Upper lobe of left lung (tissue), 4 donors: ENCODE measurements around the gene POLA2.

Source experiments
- EP300 ChIP-seq, 4 donors: sonication (generic); formaldehyde crosslinking; IDR thresholded peaks; one replicate each; pipeline ENCODE4 v1.5.1; 2017; ENCODE audit warnings: antibody characterized with exemption in 4 of 4, control low read depth in 2 of 4
- POLR2A ChIP-seq, 4 donors: fragments of 450-650 bp; IDR thresholded peaks; one replicate each; pipeline ENCODE4 v1.5.1; 2016 to 2017; ENCODE audit warnings: antibody characterized with exemption in 4 of 4, mild to moderate bottlenecking in 2 of 4
- POLR2AphosphoS5 ChIP-seq, 2 donors: sonication (generic); formaldehyde crosslinking; IDR thresholded peaks; one replicate each; pipeline ENCODE4 v1.5.1; 2017; ENCODE audit warnings: antibody characterized with exemption in 2 of 2
- TF ChIP-seq, protein P1 (sequence below), 6 experiments: fragments of 450-650 bp in 4 of 6; fragments of 200-600 bp in 2 of 6; sonication (generic) in 2 of 6; IDR thresholded peaks; one replicate each; pipeline ENCODE4 v1.5.1; 2016 to 2019; ENCODE audit warnings: antibody characterized with exemption in 6 of 6

GRCh38 chr11:65242389-65242788, 19.4 kb upstream of the POLA2 start:
- TF ChIP-seq, protein P1, sequence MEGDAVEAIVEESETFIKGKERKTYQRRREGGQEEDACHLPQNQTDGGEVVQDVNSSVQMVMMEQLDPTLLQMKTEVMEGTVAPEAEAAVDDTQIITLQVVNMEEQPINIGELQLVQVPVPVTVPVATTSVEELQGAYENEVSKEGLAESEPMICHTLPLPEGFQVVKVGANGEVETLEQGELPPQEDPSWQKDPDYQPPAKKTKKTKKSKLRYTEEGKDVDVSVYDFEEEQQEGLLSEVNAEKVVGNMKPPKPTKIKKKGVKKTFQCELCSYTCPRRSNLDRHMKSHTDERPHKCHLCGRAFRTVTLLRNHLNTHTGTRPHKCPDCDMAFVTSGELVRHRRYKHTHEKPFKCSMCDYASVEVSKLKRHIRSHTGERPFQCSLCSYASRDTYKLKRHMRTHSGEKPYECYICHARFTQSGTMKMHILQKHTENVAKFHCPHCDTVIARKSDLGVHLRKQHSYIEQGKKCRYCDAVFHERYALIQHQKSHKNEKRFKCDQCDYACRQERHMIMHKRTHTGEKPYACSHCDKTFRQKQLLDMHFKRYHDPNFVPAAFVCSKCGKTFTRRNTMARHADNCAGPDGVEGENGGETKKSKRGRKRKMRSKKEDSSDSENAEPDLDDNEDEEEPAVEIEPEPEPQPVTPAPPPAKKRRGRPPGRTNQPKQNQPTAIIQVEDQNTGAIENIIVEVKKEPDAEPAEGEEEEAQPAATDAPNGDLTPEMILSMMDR (IDR thresholded peaks at IDR 0.05) = no peak
- TF ChIP-seq POLR2AphosphoS5 (IDR thresholded peaks at IDR 0.05) = no peak
- no peak for TF ChIP-seq POLR2A (IDR thresholded peaks at IDR 0.05)
- TF ChIP-seq EP300 (IDR thresholded peaks at IDR 0.05) = no peak
